ENCODE results near the gene WDR81. TPM values are rescaled to one million over a fixed set of nuclear protein-coding genes. Genes with fewer than 3 reads are reported as not detected.

WDR81 gene
- total RNA-seq, 3 donors from 2014 or later, result 17.3 to 27.3 (median 22.4) TPM

- no peaks in the 10 kb centered on the region for H3K36me3 ChIP-seq (ENCODE audit: low read depth)
- no peak for DNase-seq
- H3K4me1 ChIP-seq (ENCODE audit: low read depth), result no peaks in the 10 kb centered on the region
- no peaks in the 10 kb centered on the region for H3K9me3 ChIP-seq
- intact Hi-C loops (cut with DNase I, micrococcal nuclease), result no loop called here
- no peak for ATAC-seq
- no peak overlapping the region for H3K4me3 ChIP-seq
- no peak for TF ChIP-seq CTCF (IDR thresholded peaks at IDR 0.05)
Observed at GRCh38 chr17:1743088-1743439, 18.6 kb downstream of the WDR81 start.

GRCh38 chr17:1744551-1745512, 20.3 kb downstream of the WDR81 start:
- no peak overlapping the region for H3K4me3 ChIP-seq
- no peak for DNase-seq
- no peaks in the 10 kb centered on the region for H3K4me1 ChIP-seq (ENCODE audit: low read depth)
- H3K36me3 ChIP-seq (ENCODE audit: low read depth), result no peaks in the 10 kb centered on the region
- no peaks in the 10 kb centered on the region for H3K9me3 ChIP-seq
- no peak for ATAC-seq
- no peak for TF ChIP-seq CTCF (IDR thresholded peaks at IDR 0.05)
- intact Hi-C loops (cut with DNase I, micrococcal nuclease), result no loop called here

GRCh38 chr17:1745513-1746020, 21.1 kb downstream of the WDR81 start:
- intact Hi-C loops (cut with DNase I, micrococcal nuclease), result no loop called here

GRCh38 chr17:1746975-1747543, 22.6 kb downstream of the WDR81 start:
- peak; percentile 96 for ATAC-seq
- Histone ChIP-seq H3K9me3 (no peaks in the 10 kb centered on the region), H3K36me3 (ENCODE audit: low read depth) (no peaks in the 10 kb centered on the region), H3K4me1 (ENCODE audit: low read depth) (peaks cover 6% of the 10 kb centered on the region), H3K4me3 (no peak overlapping the region)
- intact Hi-C loops (cut with DNase I, micrococcal nuclease), result no loop called here
- DNase-seq, result peak; percentile 55 to 88 (median 76)
- TF ChIP-seq CTCF (IDR thresholded peaks at IDR 0.05), result no peak

More at GRCh38 chr17:1745513-1746020, 21.1 kb downstream of the WDR81 start:
- no peak for DNase-seq
- no peak for ATAC-seq
- Histone ChIP-seq H3K4me3 (no peak overlapping the region), H3K4me1 (ENCODE audit: low read depth) (no peaks in the 10 kb centered on the region), H3K9me3 (no peaks in the 10 kb centered on the region), H3K36me3 (ENCODE audit: low read depth) (no peaks in the 10 kb centered on the region)
- TF ChIP-seq CTCF (IDR thresholded peaks at IDR 0.05), result no peak

- H3K9me3 ChIP-seq, result no peaks in the 10 kb centered on the region
- intact Hi-C loops (cut with DNase I, micrococcal nuclease), result no loop called here
- TF ChIP-seq CTCF (IDR thresholded peaks at IDR 0.05), result no peak
- no peak overlapping the region for H3K4me3 ChIP-seq
- no peaks in the 10 kb centered on the region for H3K36me3 ChIP-seq (ENCODE audit: low read depth)
- no peak for DNase-seq
- H3K4me1 ChIP-seq (ENCODE audit: low read depth), result peaks cover 17% of the 10 kb centered on the region
- ATAC-seq, result no peak
Observed at GRCh38 chr17:1750628-1751027, 26.1 kb downstream of the WDR81 start.
